ENCODE results near the gene UBL4B.

GRCh38 chr1:110067893-110068645 is 44.2 kb upstream of the UBL4B start:
- TF ChIP-seq YY1 (IDR thresholded peaks at IDR 0.05; ENCODE audit: insufficient read depth, insufficient read length), result no peak
- TF ChIP-seq ZNF274 (IDR thresholded peaks at IDR 0.05; ENCODE audit: low read depth, low read length), result no peak
- TF ChIP-seq SUZ12 (IDR thresholded peaks at IDR 0.05; ENCODE audit: extremely low read depth, insufficient read depth, insufficient read length), result peak; percentile 96

Measured in NT2/D1 (cell line).